Measurements from ENCODE around the gene KIF23.

GRCh38 chr15:69451951-69452691 is 38.0 kb downstream of the KIF23 start:
- TF ChIP-seq CTCF (IDR thresholded peaks at IDR 0.05; ENCODE audit: borderline replicate concordance, extremely low read depth, low read length, poor library complexity, severe bottlenecking) = no peak
- no peak for TF ChIP-seq EZH2 (IDR thresholded peaks at IDR 0.05; ENCODE audit: borderline replicate concordance, low read depth, low read length, severe bottlenecking)
